ENCODE measurements around the gene FLT3. TPM values are rescaled to one million over a fixed set of nuclear protein-coding genes. Genes with fewer than 3 reads are reported as not detected.

FLT3 gene
- total and polyA plus RNA-seq, 10 of the 15 experiments (the other 5 are each of a cell fraction or from before 2014, with no cell fraction given), result 0.04 to 0.19 (median 0.11) TPM; not detected in 1

- TF ChIP-seq TAF1 (IDR thresholded peaks at IDR 0.05; ENCODE audit: borderline replicate concordance, low read depth, low read length) (no peak), SUPT20H (IDR thresholded peaks at IDR 0.05; ENCODE audit: borderline replicate concordance, control insufficient read depth, low read depth, low read length) (no peak)
Observed at GRCh38 chr13:28045861-28046260, 54.5 kb downstream of the FLT3 start (continued).

GRCh38 chr13:28044608-28045007 lies 55.8 kb downstream of the FLT3 start:
- ATAC-seq (no peak), FAIRE-seq (no peak), DNase-seq (ENCODE audit: low read depth, low spot score) (no peak)
- no peak overlapping the region for H3K4me3 ChIP-seq
- TF ChIP-seq CTCF (IDR thresholded peaks at IDR 0.05 in 2 of 3, conservative IDR thresholded peaks at IDR 0.05 in 1 of 3; ENCODE audit: control insufficient read depth in 2 of 3, extremely low read depth in 1 of 3, insufficient read depth in 1 of 3, low read depth in 3 of 3, low read length in 3 of 3) (no peak), NR2F1 (conservative IDR thresholded peaks at IDR 0.05) (no peak), FOXK2 (IDR thresholded peaks at IDR 0.05) (no peak), CHD4 (IDR thresholded peaks at IDR 0.05) (no peak), NR2C1 (IDR thresholded peaks at IDR 0.05) (no peak), SRF (IDR thresholded peaks at IDR 0.05; ENCODE audit: low read depth in 2 of 2, low read length in 2 of 2) (no peak), ZNF207 (IDR thresholded peaks at IDR 0.05; ENCODE audit: borderline replicate concordance) (no peak)
- ChIA-PET CTCF (no interaction called here), RAD21 (ENCODE audit: unreplicated experiment) (interaction anchor here (0.7 to 1.4 kb wide), 2 partner anchors 12 to 882 kb away, joined by 3 to 4 read pairs; no protein-coding TSS in a partner anchor), SMC1A (ENCODE audit: uncharacterized antibody, unreplicated experiment) (no interaction called here), POLR2A (interaction anchor here (1.4 kb wide), 1 partner anchor 9 kb away, joined by 3 read pairs; no protein-coding TSS in a partner anchor)
- H3K27me3 ChIP-seq (replicated peaks in 1 of 2; ENCODE audit: control insufficient read depth in 2 of 2, insufficient read depth in 2 of 2, low read length in 1 of 2), result no peaks in the 10 kb centered on the region
- in situ Hi-C loops (cut with MboI) (no loop called here), intact Hi-C loops (cut with micrococcal nuclease; ENCODE audit: unreplicated experiment) (loop anchor here (10.0 kb wide), 1 partner anchor 220 kb away; no protein-coding TSS in a partner anchor)
- H3K4me1 ChIP-seq (ENCODE audit: control insufficient read depth, insufficient read depth, low read length), result peaks cover 36% of the 10 kb centered on the region
- H2AFZ ChIP-seq (ENCODE audit: control insufficient read depth, low read depth, low read length), result no peak overlapping the region
- 78% methylated on average over 2 of the region's 2 CpGs for WGBS (ENCODE audit: insufficient coverage, insufficient replicate concordance, low lambda C conversion rate, missing lambda C conversion rate)
- no peak overlapping the region for H3K27ac ChIP-seq (ENCODE audit: control insufficient read depth, insufficient read depth)
- no peaks in the 10 kb centered on the region for H4K20me1 ChIP-seq (ENCODE audit: control insufficient read depth, insufficient read depth)
- BruUV-seq (replicated peaks), result no TSS peak
- no peaks in the 10 kb centered on the region; the same call in 2 of the 3 replicates for H3K9me3 ChIP-seq (replicated peaks; ENCODE audit: control insufficient read depth, insufficient read depth, low read length)
- no peak overlapping the region for H3K9ac ChIP-seq (ENCODE audit: control insufficient read depth, insufficient read depth, low read length)
- H3K4me2 ChIP-seq (ENCODE audit: control insufficient read depth, insufficient read depth), result no peak overlapping the region
- no peaks in the 10 kb centered on the region for H3K36me3 ChIP-seq (ENCODE audit: control insufficient read depth in 2 of 2, insufficient read depth in 2 of 2, low read length in 1 of 2)
- H3K79me2 ChIP-seq (ENCODE audit: control insufficient read depth, insufficient read depth, low read length), result no peaks in the 10 kb centered on the region
